ENCODE measurements around the gene TEFM.

- TF ChIP-seq FOXA1 (IDR thresholded peaks at IDR 0.05) (no peak), NFRKB (IDR thresholded peaks at IDR 0.05) (no peak), FOXM1 (IDR thresholded peaks at IDR 0.05; ENCODE audit: borderline replicate concordance) (no peak)
Measured at GRCh38 chr17:30954046-30954830, 48.2 kb upstream of the TEFM start.

Measured in HEK293T (cell line).